Lower lobe of right lung (tissue), 2 donors: Measurements from ENCODE around the gene MAGI1. TPM values are rescaled to one million over a fixed set of nuclear protein-coding genes. Genes with fewer than 3 reads are reported as not detected.
A peak's percentile ranks its signal among the peaks of the same experiment; 100 is the strongest.

Experiments used
- ATAC-seq, 2 donors: fragments of 200-7000 bp; cut with Tn5 transposase; one replicate each; pipeline ENCODE4 v1.9.1; 2020 to 2022; ENCODE audit warnings: mild to moderate bottlenecking in 2 of 2, moderate library complexity in 2 of 2
- DNase-seq: peaks from one replicate; pipeline ENCODE4 v3.0.0-alpha.2; 2020
- H3K27ac ChIP-seq: fragments of 200-600 bp; one replicate; pipeline ENCODE4 v1.8.0; 2022
- H3K27me3 ChIP-seq: fragments of 200-600 bp; one replicate; pipeline ENCODE4 v1.8.0; 2022; ENCODE audit warnings: low read depth
- H3K36me3 ChIP-seq: fragments of 200-600 bp; one replicate; pipeline ENCODE4 v1.8.0; 2022; ENCODE audit warnings: mild to moderate bottlenecking
- H3K4me1 ChIP-seq: fragments of 200-600 bp; one replicate; pipeline ENCODE4 v1.8.0; 2022
- H3K4me3 ChIP-seq: fragments of 200-600 bp; one replicate; pipeline ENCODE4 v1.8.0; 2022; ENCODE audit warnings: mild to moderate bottlenecking
- H3K9me3 ChIP-seq: fragments of 200-600 bp; one replicate; pipeline ENCODE4 v1.8.0; 2022
- CTCF ChIP-seq: fragments of 200-600 bp; IDR thresholded peaks from one replicate; pipeline ENCODE4 v1.8.0; 2022; ENCODE audit warnings: antibody characterized with exemption, mild to moderate bottlenecking
- intact Hi-C: fragments of 100-400 bp; cut with DNase I; formaldehyde crosslinking; loops from one replicate; pipeline ENCODE4 v1.11.0; 2022
- total RNA-seq: library from RNA; stranded (reverse); fragmentation: NEBNext Ultra II Directional; extraction: Animal tissue kit (Norgen Biotek cat#: 25700); gene quantifications from one replicate; pipeline ENCODE4 v1.2.1, GENCODE V29; 2021
- donor health status: DM: no; HTN: yes; CAD: no; lungs with severe emphysema.

Gene MAGI1
- total RNA-seq, 1 donor from 2014 or later: 35.5 TPM

- H3K36me3 ChIP-seq: no peaks in the 10 kb centered on the region
- H3K27ac ChIP-seq: no peak overlapping the region
- H3K4me3 ChIP-seq: no peak overlapping the region
- H3K4me1 ChIP-seq: no peaks in the 10 kb centered on the region
- intact Hi-C loops: no loop called here
- TF ChIP-seq CTCF: no peak
- DNase-seq (no peak), ATAC-seq (no peak)
- no peaks in the 10 kb centered on the region for H3K9me3 ChIP-seq
- H3K27me3 ChIP-seq: no peaks in the 10 kb centered on the region
These were observed 529.8 kb downstream of the MAGI1 start for GRCh38 chr3:65508750-65509422.

- intact Hi-C loops: no loop called here
- Histone ChIP-seq H3K36me3 (no peaks in the 10 kb centered on the region), H3K27ac (no peak overlapping the region), H3K4me3 (no peak overlapping the region), H3K27me3 (no peaks in the 10 kb centered on the region), H3K9me3 (no peaks in the 10 kb centered on the region), H3K4me1 (no peaks in the 10 kb centered on the region)
- no peak for ATAC-seq
- DNase-seq: no peak
- no peak for TF ChIP-seq CTCF
These were observed 531.3 kb downstream of the MAGI1 start for GRCh38 chr3:65507437-65507836.

GRCh38 chr3:65503776-65504175 lies 534.9 kb downstream of the MAGI1 start:
- Histone ChIP-seq H3K4me1 (no peaks in the 10 kb centered on the region), H3K27ac (no peak overlapping the region), H3K36me3 (no peaks in the 10 kb centered on the region), H3K4me3 (no peak overlapping the region), H3K27me3 (no peaks in the 10 kb centered on the region), H3K9me3 (no peaks in the 10 kb centered on the region)
- DNase-seq (no peak), ATAC-seq (peak in 1 of 2 donors; percentile 33)
- intact Hi-C loops: no loop called here
- no peak for TF ChIP-seq CTCF

- Histone ChIP-seq H3K27me3 (no peaks in the 10 kb centered on the region), H3K36me3 (no peaks in the 10 kb centered on the region), H3K4me1 (no peaks in the 10 kb centered on the region), H3K27ac (no peak overlapping the region), H3K9me3 (no peaks in the 10 kb centered on the region), H3K4me3 (no peak overlapping the region)
- no peak for DNase-seq
- no peak for ATAC-seq
- no peak for TF ChIP-seq CTCF
- intact Hi-C loops: no loop called here
These were observed 536.2 kb downstream of the MAGI1 start for GRCh38 chr3:65502526-65502925.

GRCh38 chr3:65500398-65501306 lies 538.1 kb downstream of the MAGI1 start:
- no peaks in the 10 kb centered on the region for H3K36me3 ChIP-seq
- H3K27me3 ChIP-seq: no peaks in the 10 kb centered on the region
- no peak for DNase-seq
- intact Hi-C loops: no loop called here
- no peak for TF ChIP-seq CTCF
- no peak for ATAC-seq
- no peaks in the 10 kb centered on the region for H3K4me1 ChIP-seq
- H3K9me3 ChIP-seq: no peaks in the 10 kb centered on the region
- H3K27ac ChIP-seq: no peak overlapping the region
- no peak overlapping the region for H3K4me3 ChIP-seq
